Naive thymus-derived CD8-positive, alpha-beta T cell (primary cell): ENCODE measurements around the gene TSPAN13. TPM values are rescaled to one million over a fixed set of nuclear protein-coding genes. Genes with fewer than 3 reads are reported as not detected.

Source experiments
- ATAC-seq, 2 donors: fragments of 150-1000 bp; cut with Tn5 transposase in 1 of 2; sonication (Bioruptor Pico), chemical (Tn5 transposase) in 1 of 2; 1 replicate in 1 of 2; 2 replicates in 1 of 2; pipeline ENCODE4 v1.10.0; 2021; ENCODE audit warnings: mild to moderate bottlenecking in 2 of 2, moderate library complexity in 2 of 2
- POLR2A ChIA-PET: fragments of 350-600 bp; sonication (Branson Sonifier 250); formaldehyde crosslinking; loops from one replicate; lab custom pipeline; 2021; ENCODE audit warnings: antibody characterized with exemption; lab: Charles Lee
- DNase-seq, 10 donors: peaks; one replicate each; pipeline versions ENCODE4 v3.0.0 to v3.0.0-alpha.2; 2020 to 2022
- H3K27ac Mint-ChIP-seq, 10 donors: one replicate each; pipeline ENCODE4 v1.8.0; 2020 to 2022; ENCODE audit warnings: mild to moderate bottlenecking in 10 of 10, mixed read lengths in 10 of 10, moderate library complexity in 4 of 10, inconsistent platforms in 1 of 10
- H3K27me3 Mint-ChIP-seq, 5 donors: one replicate each; pipeline ENCODE4 v1.8.0; 2021 to 2022; ENCODE audit warnings: mixed read lengths in 5 of 5
- H3K36me3 Mint-ChIP-seq, 3 donors: one replicate each; pipeline ENCODE4 v1.8.0; 2020 to 2022; ENCODE audit warnings: mixed read lengths in 3 of 3, mild to moderate bottlenecking in 2 of 3, inconsistent platforms in 1 of 3
- H3K4me1 Mint-ChIP-seq, 4 donors: one replicate each; pipeline ENCODE4 v1.8.0; 2021 to 2022; ENCODE audit warnings: mixed read lengths in 4 of 4
- H3K4me3 Mint-ChIP-seq, 10 donors: one replicate each; pipeline ENCODE4 v1.8.0; 2020 to 2022; ENCODE audit warnings: mild to moderate bottlenecking in 10 of 10, mixed read lengths in 10 of 10, moderate library complexity in 6 of 10, inconsistent platforms in 1 of 10
- H3K9me3 Mint-ChIP-seq, 9 donors: one replicate each; pipeline ENCODE4 v1.8.0; 2020 to 2022; ENCODE audit warnings: mixed read lengths in 9 of 9, mild to moderate bottlenecking in 3 of 9, inconsistent platforms in 1 of 9, moderate library complexity in 1 of 9
- polyA plus RNA-seq, 3 donors: library from polyadenylated mRNA; unstranded; fragments of 300-500 nt; fragmentation: Illumina TruSeq; gene quantifications; one replicate each; pipeline ENCODE4 v1.2.3, GENCODE V29; 2021
- total RNA-seq, 8 experiments: library from RNA in 2 of 8; stranded (reverse) in 2 of 8; gene quantifications; one replicate each; pipeline ENCODE4 v1.2.3 and lab custom pipeline; 2021 to 2026

Gene TSPAN13
- total and polyA plus RNA-seq, 5 experiments from 2014 or later, result 0.12 to 1.4 (median 0.72) TPM; not detected in 1

DNA sequence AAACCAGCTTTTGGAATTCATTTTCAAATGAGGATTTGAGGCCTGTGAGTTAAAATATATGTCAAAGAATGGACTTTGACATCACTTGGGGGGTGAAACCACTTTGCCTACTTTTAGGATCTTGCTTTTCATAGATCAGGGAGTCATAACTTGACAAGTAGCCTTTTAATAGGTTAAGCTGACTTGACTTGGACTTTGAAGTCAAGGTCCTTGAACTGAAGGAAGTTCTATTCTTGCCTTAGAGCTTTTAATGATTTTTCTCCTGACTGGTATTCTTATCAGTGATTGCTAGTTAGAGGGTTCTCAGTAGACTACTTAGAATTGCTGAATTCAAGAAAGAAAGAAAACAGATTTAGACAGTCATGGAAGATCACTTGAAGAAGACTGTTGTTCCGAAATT lies 33.6 kb downstream of the TSPAN13 start:
- Mint-ChIP-seq H3K27me3 (peaks cover 0 to 4% (median 0%) of the 10 kb centered on the region in 5 donors), H3K27ac (no peak overlapping the region), H3K4me3 (no peak overlapping the region), H3K4me1 (no peaks in the 10 kb centered on the region), H3K9me3 (no peaks in the 10 kb centered on the region), H3K36me3 (no peaks in the 10 kb centered on the region)
- ATAC-seq, result no peak
- POLR2A ChIA-PET, result no interaction called here
- no peak for DNase-seq

DNA sequence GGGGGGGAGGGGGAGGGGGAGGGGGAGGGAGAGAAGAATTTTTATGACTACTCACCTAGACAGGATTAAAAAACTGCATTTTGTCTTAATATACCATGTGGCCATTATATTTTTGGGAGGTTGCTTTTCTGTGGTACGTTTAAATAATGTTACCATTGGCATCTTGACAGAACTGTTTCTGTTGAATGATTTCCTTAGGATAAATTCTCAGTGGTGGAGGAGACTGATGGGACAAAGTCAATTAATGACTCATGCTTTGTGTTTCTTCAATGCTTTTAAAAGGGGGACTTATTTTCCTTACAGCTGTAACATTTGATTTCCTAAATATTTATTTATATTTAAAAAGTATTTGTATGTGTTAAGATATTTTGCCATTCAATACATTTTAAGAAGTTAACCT lies 37.5 kb downstream of the TSPAN13 start:
- no peaks in the 10 kb centered on the region for H3K9me3 Mint-ChIP-seq
- H3K36me3 Mint-ChIP-seq, result no peaks in the 10 kb centered on the region
- POLR2A ChIA-PET, result no interaction called here
- no peak overlapping the region for H3K27ac Mint-ChIP-seq
- DNase-seq (no peak), ATAC-seq (no peak)
- no peaks in the 10 kb centered on the region for H3K4me1 Mint-ChIP-seq
- no peak overlapping the region for H3K4me3 Mint-ChIP-seq
- peaks cover 4 to 10% (median 6%) of the 10 kb centered on the region in 5 donors for H3K27me3 Mint-ChIP-seq

- POLR2A ChIA-PET, result no interaction called here
- Mint-ChIP-seq H3K36me3 (no peaks in the 10 kb centered on the region), H3K4me1 (no peaks in the 10 kb centered on the region), H3K4me3 (no peak overlapping the region), H3K27me3 (peaks cover 4 to 11% (median 10%) of the 10 kb centered on the region in 5 donors), H3K9me3 (no peaks in the 10 kb centered on the region), H3K27ac (no peak overlapping the region)
- ATAC-seq (no peak), DNase-seq (no peak)
Measured at GRCh38 chr7:16791905-16792698, 38.5 kb downstream of the TSPAN13 start.

DNA sequence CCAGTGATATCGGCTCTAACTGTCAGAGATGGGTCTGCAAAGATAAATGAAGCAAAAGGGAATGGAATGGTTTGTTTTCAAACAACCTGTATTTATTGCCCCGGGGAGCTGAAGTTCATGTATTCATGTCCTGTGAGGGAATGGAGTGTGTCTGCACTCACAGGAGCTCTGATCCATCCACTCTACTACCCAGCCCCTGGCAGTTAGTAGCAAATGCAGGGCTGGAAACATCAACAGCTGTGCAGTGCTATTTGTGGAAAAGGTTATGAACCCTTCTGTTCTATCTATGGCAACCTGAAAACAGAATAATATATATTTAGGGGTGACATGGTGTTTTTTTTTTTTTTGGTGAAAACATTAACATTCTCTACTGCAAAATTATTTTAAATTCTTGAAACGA lies 41.4 kb downstream of the TSPAN13 start:
- peaks cover 4 to 11% (median 10%) of the 10 kb centered on the region in 5 donors for H3K27me3 Mint-ChIP-seq
- H3K4me3 Mint-ChIP-seq, result no peak overlapping the region

GRCh38 chr7:16795624-16796023 lies 42.1 kb downstream of the TSPAN13 start:
- no peak overlapping the region for H3K4me3 Mint-ChIP-seq
- no peaks in the 10 kb centered on the region for H3K36me3 Mint-ChIP-seq
- no peaks in the 10 kb centered on the region for H3K9me3 Mint-ChIP-seq
- H3K27ac Mint-ChIP-seq, result no peak overlapping the region
- ATAC-seq, result no peak
- no peak for DNase-seq
- peaks cover 4 to 11% (median 10%) of the 10 kb centered on the region in 5 donors for H3K27me3 Mint-ChIP-seq
- no peaks in the 10 kb centered on the region for H3K4me1 Mint-ChIP-seq
- POLR2A ChIA-PET, result no interaction called here

More for the DNA sequence above, 41.4 kb downstream of the TSPAN13 start:
- POLR2A ChIA-PET, result no interaction called here
- no peak for DNase-seq
- no peaks in the 10 kb centered on the region for H3K4me1 Mint-ChIP-seq
- no peak overlapping the region for H3K27ac Mint-ChIP-seq
- no peaks in the 10 kb centered on the region for H3K36me3 Mint-ChIP-seq
- H3K9me3 Mint-ChIP-seq, result no peaks in the 10 kb centered on the region
- no peak for ATAC-seq

DNA sequence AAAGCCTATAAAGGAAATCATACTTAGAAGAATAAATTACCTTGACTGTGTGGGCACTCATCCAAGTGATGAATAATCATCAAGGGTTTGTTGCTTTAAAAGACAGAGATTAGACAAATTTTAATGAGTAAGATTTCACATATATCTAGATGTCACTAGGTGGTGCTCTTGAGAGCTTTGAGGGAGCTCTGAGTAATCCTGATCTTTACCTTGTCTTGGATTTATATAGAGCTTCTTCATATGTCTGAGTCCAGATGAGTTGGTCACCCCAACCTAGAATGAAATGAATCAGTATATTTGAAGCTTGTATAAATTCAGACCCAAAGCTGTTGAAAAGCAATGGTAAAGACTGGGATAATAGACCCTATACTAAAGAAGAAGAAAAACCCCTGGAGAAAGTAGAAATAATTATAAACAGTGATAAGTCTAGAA lies 47.6 kb downstream of the TSPAN13 start:
- Mint-ChIP-seq H3K9me3 (no peaks in the 10 kb centered on the region), H3K27ac (no peak overlapping the region), H3K27me3 (peaks cover 0 to 5% (median 0%) of the 10 kb centered on the region in 5 donors), H3K4me3 (no peak overlapping the region), H3K36me3 (no peaks in the 10 kb centered on the region), H3K4me1 (no peaks in the 10 kb centered on the region)
- ATAC-seq, result no peak
- peak in 1 of 10 donors; percentile 2 for DNase-seq
- POLR2A ChIA-PET, result no interaction called here

- ATAC-seq (no peak), DNase-seq (no peak)
- Mint-ChIP-seq H3K27me3 (peaks cover 0 to under 1% (median 0%) of the 10 kb centered on the region in 5 donors), H3K27ac (no peak overlapping the region), H3K4me1 (no peaks in the 10 kb centered on the region), H3K4me3 (no peak overlapping the region), H3K36me3 (no peaks in the 10 kb centered on the region), H3K9me3 (no peaks in the 10 kb centered on the region)
- POLR2A ChIA-PET, result no interaction called here
Measured at GRCh38 chr7:16801579-16801978, 48.0 kb downstream of the TSPAN13 start.

DNA sequence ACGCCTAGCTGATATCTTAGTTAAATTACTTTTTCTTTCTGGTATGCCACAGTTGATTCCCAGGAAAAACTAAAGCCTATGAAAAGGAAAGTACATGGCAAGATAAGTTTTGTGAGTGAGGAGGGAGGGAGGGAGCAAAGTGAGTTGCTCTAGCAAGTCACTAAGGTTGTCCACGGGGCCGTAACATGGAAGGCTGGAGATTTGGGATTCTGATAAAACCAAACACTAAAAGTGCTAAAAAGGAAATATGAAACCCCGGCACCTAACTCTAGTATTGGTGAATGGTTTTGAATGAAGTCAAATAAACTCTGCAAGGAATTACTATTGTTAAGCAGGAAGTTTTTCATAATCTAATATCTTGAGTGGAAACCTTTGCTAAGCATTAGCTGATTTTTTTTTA lies 49.6 kb downstream of the TSPAN13 start:
- DNase-seq, result no peak
- H3K4me1 Mint-ChIP-seq, result no peaks in the 10 kb centered on the region
- H3K27me3 Mint-ChIP-seq, result peaks cover 0 to 5% (median 2%) of the 10 kb centered on the region in 5 donors
- ATAC-seq, result no peak
- POLR2A ChIA-PET, result no interaction called here
- no peaks in the 10 kb centered on the region for H3K9me3 Mint-ChIP-seq
- no peak overlapping the region for H3K4me3 Mint-ChIP-seq
- no peaks in the 10 kb centered on the region for H3K36me3 Mint-ChIP-seq
- H3K27ac Mint-ChIP-seq, result no peak overlapping the region

DNA sequence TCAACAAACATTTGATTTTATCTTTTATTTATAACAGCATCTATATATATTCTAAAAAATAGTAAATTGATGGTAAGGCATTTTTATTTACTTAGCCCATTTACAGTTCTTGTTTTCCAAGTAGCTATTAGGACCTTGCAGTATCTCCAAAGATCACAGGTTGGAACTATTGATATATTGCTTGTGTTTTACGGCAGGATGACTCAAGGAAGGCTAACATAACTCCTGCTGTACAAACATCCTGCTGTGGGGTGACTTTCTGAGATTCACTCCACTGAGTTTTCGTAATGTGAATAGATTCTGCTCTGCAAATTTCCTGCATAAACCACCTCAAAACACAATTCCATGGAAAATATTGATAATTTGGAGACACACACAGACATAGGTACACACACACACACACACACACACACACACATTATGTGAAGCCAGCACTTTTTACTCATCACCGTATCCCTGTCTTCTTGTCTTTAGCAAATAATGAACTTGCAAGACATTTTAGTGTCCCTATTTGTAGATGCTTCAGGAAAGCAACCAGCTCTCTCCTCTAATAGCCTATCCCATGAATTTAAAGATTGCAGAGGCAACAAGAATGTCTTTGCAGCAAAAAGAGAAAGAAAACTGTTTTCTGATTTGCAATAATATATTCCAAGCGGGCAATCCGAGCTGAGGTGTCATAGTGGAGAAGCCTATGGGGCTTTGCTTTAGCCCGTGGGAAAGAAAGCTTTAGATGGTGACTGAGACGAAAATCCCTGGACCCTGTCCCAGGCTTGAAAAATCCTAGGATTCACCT lies 50.5 kb downstream of the TSPAN13 start:
- DNase-seq (no peak), ATAC-seq (no peak)
- no peak overlapping the region for H3K27ac Mint-ChIP-seq
- H3K4me1 Mint-ChIP-seq, result no peaks in the 10 kb centered on the region
- no peaks in the 10 kb centered on the region for H3K9me3 Mint-ChIP-seq
- no peak overlapping the region for H3K4me3 Mint-ChIP-seq
- peaks cover 0 to 5% (median 2%) of the 10 kb centered on the region in 5 donors for H3K27me3 Mint-ChIP-seq
- no peaks in the 10 kb centered on the region for H3K36me3 Mint-ChIP-seq
- POLR2A ChIA-PET, result no interaction called here

GRCh38 chr7:16804674-16805439 lies 51.3 kb downstream of the TSPAN13 start, which contains the start of gene AGR2:
Gene AGR2, minus strand, starts transcription at chr7:16804999. Its CDS starts 3,203 bp downstream, at chr7:16801796.
- Mint-ChIP-seq H3K4me3 (no peak within 1 kb of the TSS), H3K9me3 (no peaks in the 10 kb centered on the region), H3K36me3 (no peaks in the 10 kb centered on the region), H3K4me1 (no peaks in the 10 kb centered on the region), H3K27ac (no peak within 1 kb of the TSS), H3K27me3 (peaks cover 0 to 6% (median 2%) of the 10 kb centered on the region in 5 donors)
- ATAC-seq, result no peak
- POLR2A ChIA-PET, result no interaction called here
- DNase-seq, result no peak

DNA sequence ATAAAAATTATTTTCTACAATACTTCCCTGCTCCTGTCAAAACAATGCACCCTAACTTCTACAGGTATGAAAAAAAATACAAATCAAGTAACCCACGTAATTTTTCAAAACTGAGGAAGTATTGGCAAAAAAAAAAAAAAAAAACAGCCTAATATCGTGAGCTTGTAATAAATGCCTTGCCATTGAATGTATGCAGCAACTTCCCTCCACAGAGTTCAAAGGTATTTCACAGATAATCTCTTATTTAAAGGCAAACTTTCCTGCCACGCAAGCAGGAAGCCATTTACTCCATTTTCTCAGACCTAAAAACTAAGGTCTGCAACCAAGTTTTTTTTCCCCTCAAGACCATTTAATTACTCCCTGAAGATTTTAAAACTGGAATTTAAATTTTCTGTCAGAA lies 51.9 kb downstream of the TSPAN13 start:
- POLR2A ChIA-PET, result no interaction called here
- Mint-ChIP-seq H3K27me3 (peaks cover 0 to 6% (median 2%) of the 10 kb centered on the region in 5 donors), H3K36me3 (no peaks in the 10 kb centered on the region), H3K27ac (no peak overlapping the region), H3K9me3 (no peaks in the 10 kb centered on the region), H3K4me3 (no peak overlapping the region), H3K4me1 (no peaks in the 10 kb centered on the region)
- no peak for DNase-seq
- no peak for ATAC-seq

GRCh38 chr7:16810112-16810511 lies 56.6 kb downstream of the TSPAN13 start:
- no peaks in the 10 kb centered on the region for H3K4me1 Mint-ChIP-seq
- DNase-seq (no peak), ATAC-seq (no peak)
- H3K9me3 Mint-ChIP-seq, result no peaks in the 10 kb centered on the region
- H3K36me3 Mint-ChIP-seq, result no peaks in the 10 kb centered on the region
- POLR2A ChIA-PET, result no interaction called here
- H3K27me3 Mint-ChIP-seq, result peaks cover 0 to 8% (median 5%) of the 10 kb centered on the region in 5 donors
- H3K4me3 Mint-ChIP-seq, result no peak overlapping the region
- no peak overlapping the region for H3K27ac Mint-ChIP-seq
